GM19351 (cell line): ENCODE data around the gene NSMCE4A.
"Not testable (repeated sequence)": the region's sequence is repeated elsewhere in the genome, so short reads cannot be mapped to it uniquely, and the experiment has no call there.

ENCODE experiments used
- ATAC-seq: cut with Tn5 transposase; IDR thresholded peaks from one replicate; pipeline ENCODE4 v1.9.1; 2021; ENCODE audit warnings: mild to moderate bottlenecking, moderate library complexity; ENCODE audit not compliant: unreplicated experiment

The NSMCE4A gene

GRCh38 chr10:121974535-121975294, at the start of gene NSMCE4A:
TSS of gene NSMCE4A (minus strand) at chr10:121975217. CDS start at chr10:121975165, 52 bp downstream.
- peak; percentile 76 for ATAC-seq

GRCh38 chr10:122023257-122023656, 48.2 kb upstream of the NSMCE4A start:
- not testable (repeated sequence) for ATAC-seq

- ATAC-seq, result no peak
Measured at GRCh38 chr10:122022276-122022675, 47.3 kb upstream of the NSMCE4A start.

GRCh38 chr10:122021828-122022227, 46.8 kb upstream of the NSMCE4A start:
- no peak for ATAC-seq

GRCh38 chr10:122021379-122021778, 46.4 kb upstream of the NSMCE4A start:
- no peak for ATAC-seq

GRCh38 chr10:122020226-122020625, 45.2 kb upstream of the NSMCE4A start:
- ATAC-seq, result no peak

GRCh38 chr10:122019414-122019975, 44.5 kb upstream of the NSMCE4A start:
- ATAC-seq, result no peak

- ATAC-seq, result no peak
Measured at GRCh38 chr10:122018951-122019413, 44.0 kb upstream of the NSMCE4A start.

GRCh38 chr10:122018491-122018890, 43.5 kb upstream of the NSMCE4A start:
- ATAC-seq, result no peak

- not testable (repeated sequence) for ATAC-seq
Measured at GRCh38 chr10:122017926-122018325, 42.9 kb upstream of the NSMCE4A start.

GRCh38 chr10:122014652-122015248, 39.7 kb upstream of the NSMCE4A start:
- no peak for ATAC-seq

- ATAC-seq, result no peak
Measured at GRCh38 chr10:122013311-122013780, 38.3 kb upstream of the NSMCE4A start.

- no peak for ATAC-seq
Measured at GRCh38 chr10:122012731-122013130, 37.7 kb upstream of the NSMCE4A start.

GRCh38 chr10:122010405-122011050, 35.5 kb upstream of the NSMCE4A start:
- ATAC-seq, result no peak

GRCh38 chr10:122007415-122007814, 32.4 kb upstream of the NSMCE4A start:
- no peak for ATAC-seq

GRCh38 chr10:122001698-122002097, 26.7 kb upstream of the NSMCE4A start:
- no peak for ATAC-seq

GRCh38 chr10:121999301-121999700, 24.3 kb upstream of the NSMCE4A start:
- no peak for ATAC-seq

- ATAC-seq, result no peak
Measured at GRCh38 chr10:121998462-121998861, 23.4 kb upstream of the NSMCE4A start.

- no peak for ATAC-seq
Measured at GRCh38 chr10:121994429-121994941, 19.5 kb upstream of the NSMCE4A start.

GRCh38 chr10:121991727-121992126, 16.7 kb upstream of the NSMCE4A start:
- ATAC-seq, result not testable (repeated sequence)

GRCh38 chr10:121990015-121990677, 15.1 kb upstream of the NSMCE4A start:
- ATAC-seq, result no peak
